Measurements from ENCODE around the gene TMEM11.
A peak's percentile ranks its signal among the peaks of the same experiment; 100 is the strongest.

TMEM11 gene

DNA sequence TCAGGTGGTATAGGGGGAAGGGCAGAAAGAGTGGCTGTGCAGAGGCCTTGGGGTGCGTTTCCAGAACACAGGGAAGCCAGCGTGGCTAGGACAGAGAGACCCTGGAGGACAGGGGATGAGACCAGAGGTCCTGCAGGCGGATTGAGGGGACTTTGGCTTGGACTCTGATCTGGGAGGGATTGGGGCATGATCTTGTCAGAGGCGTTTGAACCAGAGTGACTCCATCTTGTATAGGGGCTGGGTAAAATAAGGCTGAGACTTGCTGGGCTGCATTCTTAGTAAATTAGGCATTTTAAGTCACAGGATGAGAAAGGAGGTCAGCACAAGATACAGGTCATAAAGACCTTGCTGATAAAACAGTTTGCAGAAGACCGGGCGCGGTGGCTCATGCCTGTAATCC lies 44.6 kb upstream of the TMEM11 start:
- DNase-seq (ENCODE audit: low read depth in 1 of 2, low spot score in 1 of 2) = no peak
- H3K27me3 ChIP-seq (ENCODE audit: insufficient read depth, poor library complexity, severe bottlenecking) = no peaks in the 10 kb centered on the region
- no peak overlapping the region for H3K4me3 ChIP-seq (replicated peaks; ENCODE audit: insufficient read depth, low read length)
- no peak for TF ChIP-seq POLR2AphosphoS5 (IDR thresholded peaks at IDR 0.05; ENCODE audit: low read depth)
- TF ChIP-seq, protein P1, sequence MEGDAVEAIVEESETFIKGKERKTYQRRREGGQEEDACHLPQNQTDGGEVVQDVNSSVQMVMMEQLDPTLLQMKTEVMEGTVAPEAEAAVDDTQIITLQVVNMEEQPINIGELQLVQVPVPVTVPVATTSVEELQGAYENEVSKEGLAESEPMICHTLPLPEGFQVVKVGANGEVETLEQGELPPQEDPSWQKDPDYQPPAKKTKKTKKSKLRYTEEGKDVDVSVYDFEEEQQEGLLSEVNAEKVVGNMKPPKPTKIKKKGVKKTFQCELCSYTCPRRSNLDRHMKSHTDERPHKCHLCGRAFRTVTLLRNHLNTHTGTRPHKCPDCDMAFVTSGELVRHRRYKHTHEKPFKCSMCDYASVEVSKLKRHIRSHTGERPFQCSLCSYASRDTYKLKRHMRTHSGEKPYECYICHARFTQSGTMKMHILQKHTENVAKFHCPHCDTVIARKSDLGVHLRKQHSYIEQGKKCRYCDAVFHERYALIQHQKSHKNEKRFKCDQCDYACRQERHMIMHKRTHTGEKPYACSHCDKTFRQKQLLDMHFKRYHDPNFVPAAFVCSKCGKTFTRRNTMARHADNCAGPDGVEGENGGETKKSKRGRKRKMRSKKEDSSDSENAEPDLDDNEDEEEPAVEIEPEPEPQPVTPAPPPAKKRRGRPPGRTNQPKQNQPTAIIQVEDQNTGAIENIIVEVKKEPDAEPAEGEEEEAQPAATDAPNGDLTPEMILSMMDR (IDR thresholded peaks at IDR 0.05; ENCODE audit: insufficient read depth, low read length) = no peak
- H3K27ac ChIP-seq (replicated peaks) = no peak overlapping the region

DNA sequence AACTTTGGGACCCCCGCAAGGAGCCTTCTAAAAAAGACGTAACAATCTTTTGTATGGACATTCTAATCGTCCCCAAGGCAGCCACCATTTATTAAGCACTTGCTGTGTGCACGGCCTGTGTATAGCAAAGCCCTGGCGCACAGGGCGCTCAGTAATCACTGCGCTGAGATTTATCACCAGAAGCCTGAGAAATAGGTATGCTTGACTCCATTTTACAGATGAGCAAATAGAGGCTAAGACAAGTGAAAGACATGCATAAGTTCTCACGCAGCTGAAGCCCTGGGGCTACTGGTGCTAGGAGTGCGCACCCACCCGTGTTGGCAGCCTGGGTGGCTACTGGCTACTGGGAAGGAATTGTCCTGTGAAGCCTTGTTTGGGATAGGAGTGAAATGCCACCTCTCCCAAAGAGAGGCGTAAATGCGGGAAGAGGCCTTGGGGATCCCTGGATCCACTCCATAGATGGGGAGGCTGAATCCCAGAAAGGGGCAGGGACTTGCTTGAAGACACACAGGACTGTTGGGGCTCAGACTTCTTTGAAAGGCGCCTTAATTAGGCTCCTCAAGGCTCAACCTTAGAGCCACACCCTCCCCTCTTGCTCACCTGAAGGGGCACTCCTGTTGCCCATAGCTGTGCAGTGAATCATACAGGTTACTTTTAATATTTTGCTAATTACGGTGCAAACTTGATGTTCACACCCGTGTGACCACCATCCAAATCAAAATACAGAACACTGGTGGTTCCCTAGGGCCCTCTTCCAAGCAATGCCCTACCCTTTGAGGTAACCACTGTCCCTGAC lies 39.9 kb upstream of the TMEM11 start:
- TF ChIP-seq GABPA (IDR thresholded peaks at IDR 0.05; ENCODE audit: low read depth) = no peak
- no peak for TF ChIP-seq POLR2AphosphoS5 (IDR thresholded peaks at IDR 0.05; ENCODE audit: low read depth)
- TF ChIP-seq, protein P1 (IDR thresholded peaks at IDR 0.05; ENCODE audit: insufficient read depth, low read length) = no peak
- no peak for TF ChIP-seq SPI1 (IDR thresholded peaks at IDR 0.05; ENCODE audit: borderline replicate concordance, low read depth)
- peak overlapping the region; percentile 47 for H3K4me3 ChIP-seq (replicated peaks; ENCODE audit: insufficient read depth, low read length)
- H3K27ac ChIP-seq (replicated peaks) = no peak overlapping the region; the same call in 1 of the 2 replicates
- DNase-seq (ENCODE audit: low read depth in 1 of 2, low spot score in 1 of 2) = no peak
- peaks cover 3% of the 10 kb centered on the region for H3K27me3 ChIP-seq (ENCODE audit: insufficient read depth, poor library complexity, severe bottlenecking)

DNA sequence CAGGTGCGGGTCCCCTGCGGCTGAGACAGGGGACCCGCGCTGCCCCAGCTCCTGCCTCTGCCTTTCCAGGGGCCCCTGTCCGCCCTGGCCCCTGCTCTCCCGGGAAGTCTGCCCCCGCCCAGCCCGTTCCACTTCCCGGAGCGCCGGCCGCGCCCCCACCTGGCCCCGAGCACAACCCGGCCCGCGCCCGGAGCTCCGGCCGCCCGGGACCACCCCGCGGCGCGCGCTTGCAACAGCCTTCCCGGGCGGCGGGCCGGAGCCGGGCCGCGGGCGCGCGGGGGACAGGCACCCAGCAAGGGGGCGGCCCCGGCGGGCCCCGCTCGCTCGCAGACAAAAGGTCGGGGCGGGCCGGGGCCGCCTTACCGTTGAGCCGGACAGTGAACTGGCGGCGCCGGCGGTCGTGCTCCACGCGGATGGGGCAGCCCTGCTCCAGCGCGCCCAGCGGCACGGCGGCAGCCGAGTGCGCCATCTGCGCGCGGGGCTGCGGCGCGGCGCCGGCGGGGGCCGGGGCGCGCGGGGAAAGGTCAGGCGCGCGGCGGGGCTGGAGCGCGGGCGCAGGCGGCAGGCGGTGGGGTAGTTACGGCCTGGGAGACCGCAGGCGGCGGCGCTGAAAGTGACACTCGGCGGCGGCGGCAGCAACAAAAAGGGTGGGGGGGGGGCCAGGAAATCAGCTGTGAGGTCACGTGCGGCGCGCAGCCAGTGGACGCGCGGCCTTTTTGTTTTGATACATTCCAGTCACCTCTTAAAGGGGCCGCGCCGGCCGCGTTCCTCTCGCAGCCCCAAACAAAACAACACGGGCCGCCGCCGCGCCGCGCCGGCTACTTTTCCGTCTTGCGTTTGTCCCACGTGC lies 39.1 kb upstream of the TMEM11 start, which contains the start of gene NATD1:
Gene NATD1, minus strand, starts transcription at position 615 of the 850 bp plus-strand sequence. Its CDS starts 146 bp downstream, at position 469.
- Histone ChIP-seq H3K27ac (replicated peaks) (no peak within 1 kb of the TSS; the same call in 1 of the 2 replicates), H3K4me3 (replicated peaks; ENCODE audit: insufficient read depth, low read length) (peak within 1 kb of the TSS; percentile 47), H3K27me3 (ENCODE audit: insufficient read depth, poor library complexity, severe bottlenecking) (peaks cover 3% of the 10 kb centered on the region)
- TF ChIP-seq, protein P2, sequence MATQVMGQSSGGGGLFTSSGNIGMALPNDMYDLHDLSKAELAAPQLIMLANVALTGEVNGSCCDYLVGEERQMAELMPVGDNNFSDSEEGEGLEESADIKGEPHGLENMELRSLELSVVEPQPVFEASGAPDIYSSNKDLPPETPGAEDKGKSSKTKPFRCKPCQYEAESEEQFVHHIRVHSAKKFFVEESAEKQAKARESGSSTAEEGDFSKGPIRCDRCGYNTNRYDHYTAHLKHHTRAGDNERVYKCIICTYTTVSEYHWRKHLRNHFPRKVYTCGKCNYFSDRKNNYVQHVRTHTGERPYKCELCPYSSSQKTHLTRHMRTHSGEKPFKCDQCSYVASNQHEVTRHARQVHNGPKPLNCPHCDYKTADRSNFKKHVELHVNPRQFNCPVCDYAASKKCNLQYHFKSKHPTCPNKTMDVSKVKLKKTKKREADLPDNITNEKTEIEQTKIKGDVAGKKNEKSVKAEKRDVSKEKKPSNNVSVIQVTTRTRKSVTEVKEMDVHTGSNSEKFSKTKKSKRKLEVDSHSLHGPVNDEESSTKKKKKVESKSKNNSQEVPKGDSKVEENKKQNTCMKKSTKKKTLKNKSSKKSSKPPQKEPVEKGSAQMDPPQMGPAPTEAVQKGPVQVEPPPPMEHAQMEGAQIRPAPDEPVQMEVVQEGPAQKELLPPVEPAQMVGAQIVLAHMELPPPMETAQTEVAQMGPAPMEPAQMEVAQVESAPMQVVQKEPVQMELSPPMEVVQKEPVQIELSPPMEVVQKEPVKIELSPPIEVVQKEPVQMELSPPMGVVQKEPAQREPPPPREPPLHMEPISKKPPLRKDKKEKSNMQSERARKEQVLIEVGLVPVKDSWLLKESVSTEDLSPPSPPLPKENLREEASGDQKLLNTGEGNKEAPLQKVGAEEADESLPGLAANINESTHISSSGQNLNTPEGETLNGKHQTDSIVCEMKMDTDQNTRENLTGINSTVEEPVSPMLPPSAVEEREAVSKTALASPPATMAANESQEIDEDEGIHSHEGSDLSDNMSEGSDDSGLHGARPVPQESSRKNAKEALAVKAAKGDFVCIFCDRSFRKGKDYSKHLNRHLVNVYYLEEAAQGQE (IDR thresholded peaks at IDR 0.05; ENCODE audit: insufficient replicate concordance, low read depth) = no peak
- no peak for TF ChIP-seq SPI1 (IDR thresholded peaks at IDR 0.05; ENCODE audit: borderline replicate concordance, low read depth)
- no peak for TF ChIP-seq GABPA (IDR thresholded peaks at IDR 0.05; ENCODE audit: low read depth)
- TF ChIP-seq POLR2AphosphoS5 (IDR thresholded peaks at IDR 0.05; ENCODE audit: low read depth) = no peak
- peak; percentile 58 to 66 for DNase-seq (ENCODE audit: low read depth in 1 of 2, low spot score in 1 of 2)

DNA sequence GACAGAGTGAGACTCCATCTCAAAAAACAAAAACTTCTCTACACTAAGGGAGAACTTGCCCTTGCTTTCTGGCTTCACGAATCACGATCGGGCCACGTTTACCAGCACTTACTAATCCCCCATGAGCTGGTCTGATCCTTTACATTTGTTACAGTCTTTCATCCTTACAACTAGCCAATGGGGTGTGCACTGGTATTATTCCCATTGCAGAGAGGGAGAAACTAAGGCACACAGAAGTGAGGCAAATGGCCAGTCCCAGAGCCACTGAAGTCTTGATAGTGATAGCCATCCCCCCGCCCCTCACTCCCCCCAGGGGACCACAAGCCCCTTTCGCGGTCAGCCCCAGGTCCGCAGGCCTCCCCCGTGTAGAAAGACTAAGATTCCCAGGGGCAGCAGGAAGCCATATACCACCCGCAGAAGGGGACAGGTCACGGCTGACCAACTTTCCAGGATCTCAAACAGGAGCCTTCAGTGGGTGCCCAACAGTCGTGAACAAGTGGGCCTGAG lies 38.4 kb upstream of the TMEM11 start:
- Histone ChIP-seq H3K27ac (replicated peaks) (no peak overlapping the region), H3K4me3 (replicated peaks; ENCODE audit: insufficient read depth, low read length) (peak overlapping the region; percentile 47), H3K27me3 (ENCODE audit: insufficient read depth, poor library complexity, severe bottlenecking) (peaks cover 3% of the 10 kb centered on the region)
- TF ChIP-seq POLR2AphosphoS5 (IDR thresholded peaks at IDR 0.05; ENCODE audit: low read depth) = no peak
- TF ChIP-seq, protein P1 (IDR thresholded peaks at IDR 0.05; ENCODE audit: insufficient read depth, low read length) = no peak
- TF ChIP-seq SPI1 (IDR thresholded peaks at IDR 0.05; ENCODE audit: borderline replicate concordance, low read depth) = no peak
- no peak for DNase-seq (ENCODE audit: low read depth in 1 of 2, low spot score in 1 of 2)
